ENCODE results near the gene OTOGL.

Gene OTOGL

GRCh38 chr12:80364056-80364455 lies 264.7 kb downstream of the OTOGL start:
- no peak for DNase-seq (ENCODE audit: low spot score)

- no peak for DNase-seq (ENCODE audit: low spot score)
Observed at GRCh38 chr12:80373666-80374065, 274.3 kb downstream of the OTOGL start.

- no peak for DNase-seq (ENCODE audit: low spot score)
Observed at GRCh38 chr12:80374615-80375014, 275.3 kb downstream of the OTOGL start.

GRCh38 chr12:80377140-80377794 lies 277.9 kb downstream of the OTOGL start:
- DNase-seq (ENCODE audit: low spot score) = no peak

- no peak for DNase-seq (ENCODE audit: low spot score)
Observed at GRCh38 chr12:80381121-80381520, 281.8 kb downstream of the OTOGL start.

GRCh38 chr12:80382254-80382653 lies 282.9 kb downstream of the OTOGL start:
- DNase-seq (ENCODE audit: low spot score) = no peak

- peak; percentile 45 for DNase-seq (ENCODE audit: low spot score)
Observed at GRCh38 chr12:80400571-80400991, 301.2 kb downstream of the OTOGL start.

- DNase-seq (ENCODE audit: low spot score) = peak; percentile 4
Observed at GRCh38 chr12:80401191-80401590, 301.9 kb downstream of the OTOGL start.

- no peak for DNase-seq (ENCODE audit: low spot score)
Observed at GRCh38 chr12:80404629-80405028, 305.3 kb downstream of the OTOGL start.

- DNase-seq (ENCODE audit: low spot score) = no peak
Observed at GRCh38 chr12:80406253-80406652, 306.9 kb downstream of the OTOGL start.

GRCh38 chr12:80411787-80412186 lies 312.4 kb downstream of the OTOGL start:
- no peak for DNase-seq (ENCODE audit: low spot score)

GRCh38 chr12:80412343-80412953 lies 313.1 kb downstream of the OTOGL start:
- DNase-seq (ENCODE audit: low spot score) = peak; percentile 51

- DNase-seq (ENCODE audit: low spot score) = no peak
Observed at GRCh38 chr12:80413462-80413861, 314.1 kb downstream of the OTOGL start.

GRCh38 chr12:80415466-80415865 lies 316.1 kb downstream of the OTOGL start:
- DNase-seq (ENCODE audit: low spot score) = no peak

GRCh38 chr12:80419644-80420043 lies 320.3 kb downstream of the OTOGL start:
- no peak for DNase-seq (ENCODE audit: low spot score)

- no peak for DNase-seq (ENCODE audit: low spot score)
Observed at GRCh38 chr12:80420075-80420474, 320.7 kb downstream of the OTOGL start.

GRCh38 chr12:80422550-80422949 lies 323.2 kb downstream of the OTOGL start:
- no peak for DNase-seq (ENCODE audit: low spot score)
